H54 (cell line): Measurements from ENCODE around the gene PARD6A.

Source experiments
- DNase-seq: peaks from one replicate; pipeline ENCODE4 v3.0.0; 2011; ENCODE audit warnings: low spot score, mixed read lengths; ENCODE audit not compliant: insufficient read length
- FAIRE-seq: peaks from 3 replicates; lab custom pipeline; 2011; peaks lifted over from hg19 to GRCh38; lab: Jason Lieb, UNC
- POLR2A ChIP-seq: IDR thresholded peaks from 2 replicates; pipeline ENCODE4 v1.6.1; 2011; ENCODE audit warnings: low read depth, mild to moderate bottlenecking, low read length

The PARD6A gene

GRCh38 chr16:67660564-67661028 is at the start of gene PARD6A:
TSS of gene PARD6A (plus strand) at chr16:67660960. CDS start at chr16:67661039, 79 bp downstream.
- TF ChIP-seq POLR2A: no peak
- DNase-seq: peak; percentile 100
- no peak for FAIRE-seq

GRCh38 chr16:67613808-67614207 is 47.0 kb upstream of the PARD6A start:
- FAIRE-seq: no peak

GRCh38 chr16:67628216-67628615 is 32.5 kb upstream of the PARD6A start:
- FAIRE-seq (no peak), DNase-seq (no peak)
- no peak for TF ChIP-seq POLR2A

More at GRCh38 chr16:67613808-67614207, 47.0 kb upstream of the PARD6A start:
- TF ChIP-seq POLR2A: no peak
- DNase-seq: no peak

GRCh38 chr16:67632415-67633172 is 28.2 kb upstream of the PARD6A start:
- no peak for TF ChIP-seq POLR2A
- DNase-seq (no peak), FAIRE-seq (no peak)

GRCh38 chr16:67636713-67637112 is 24.0 kb upstream of the PARD6A start:
- no peak for TF ChIP-seq POLR2A
- no peak for FAIRE-seq

GRCh38 chr16:67637625-67638024 is 23.1 kb upstream of the PARD6A start:
- DNase-seq (no peak), FAIRE-seq (no peak)
- TF ChIP-seq POLR2A: no peak

More at GRCh38 chr16:67636713-67637112, 24.0 kb upstream of the PARD6A start:
- DNase-seq: no peak

- DNase-seq: peak; percentile 35
- FAIRE-seq: no peak
- no peak for TF ChIP-seq POLR2A
Observed at GRCh38 chr16:67641779-67642708, 18.7 kb upstream of the PARD6A start.

- no peak for TF ChIP-seq POLR2A
- FAIRE-seq (no peak), DNase-seq (no peak)
Observed at GRCh38 chr16:67644038-67644437, 16.7 kb upstream of the PARD6A start.

- DNase-seq: peak; percentile 18
- no peak for TF ChIP-seq POLR2A
- FAIRE-seq: no peak
Observed at GRCh38 chr16:67645397-67646121, 15.2 kb upstream of the PARD6A start.

GRCh38 chr16:67647111-67647651 is 13.6 kb upstream of the PARD6A start:
- no peak for FAIRE-seq

GRCh38 chr16:67647681-67648080 is 13.1 kb upstream of the PARD6A start:
- no peak for TF ChIP-seq POLR2A
- DNase-seq (no peak), FAIRE-seq (no peak)

More at GRCh38 chr16:67647111-67647651, 13.6 kb upstream of the PARD6A start:
- DNase-seq: no peak
- TF ChIP-seq POLR2A: no peak

- no peak for DNase-seq
- no peak for TF ChIP-seq POLR2A
- no peak for FAIRE-seq
Observed at GRCh38 chr16:67648088-67648763, 12.5 kb upstream of the PARD6A start.
